CD4-positive, alpha-beta T cell treated with Interleukin-2 at 100 ng/mL for 4 hours (primary cell): ENCODE data around the gene MMAB.
A peak's percentile ranks its signal among the peaks of the same experiment; 100 is the strongest.

Experiments
- DNase-seq: peaks from one replicate; pipeline ENCODE4 v3.0.0-alpha.2; 2020; ENCODE audit warnings: low spot score

Gene MMAB

DNA sequence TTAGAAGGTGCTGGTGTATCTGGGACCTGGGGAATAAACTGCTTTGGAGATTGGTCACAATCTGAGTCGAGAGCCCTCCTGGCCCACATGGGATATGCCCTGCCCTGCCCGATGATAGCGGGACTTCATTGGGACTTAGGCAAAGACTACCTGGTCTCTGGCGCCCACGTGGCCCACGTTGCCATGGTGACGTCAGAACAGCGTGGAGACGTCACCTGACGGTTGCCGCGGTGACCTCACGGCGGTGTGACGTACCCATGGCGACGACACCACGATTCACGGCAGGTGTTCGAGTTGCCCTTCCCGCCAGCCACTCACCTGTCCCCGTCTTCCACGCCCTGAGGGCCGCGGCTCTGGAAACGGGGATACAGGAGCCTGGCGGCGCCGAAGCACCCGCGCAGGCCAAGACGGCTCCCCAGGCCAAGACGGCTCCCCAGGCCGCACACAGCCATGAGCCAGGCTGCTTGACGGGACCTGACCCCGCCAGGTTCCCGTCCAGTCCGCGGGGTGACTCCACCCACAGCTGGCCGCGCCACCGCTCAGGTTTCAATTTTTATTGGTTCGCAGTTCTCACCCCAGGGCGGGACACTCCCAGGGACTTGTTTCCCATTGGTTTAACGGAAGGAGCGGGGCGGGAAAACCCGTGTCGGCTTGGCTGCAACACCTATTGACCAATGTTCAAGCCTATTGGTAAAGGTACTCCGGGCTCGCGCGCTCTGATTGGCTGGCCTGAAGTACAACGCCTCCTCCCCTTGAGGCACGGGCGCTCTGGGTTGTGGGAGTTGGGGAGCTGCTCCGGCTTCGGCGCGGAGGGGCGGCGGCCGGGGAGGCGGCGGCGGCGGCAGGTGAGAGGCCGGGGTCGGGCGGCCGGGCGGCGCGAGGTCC is at the start of gene MMAB, which contains the start of gene MVK:
Gene MMAB (minus strand): TSS at position 476 of the 885 bp plus-strand sequence. CDS start 24 bp downstream, at position 452.
Gene MVK (plus strand): TSS at position 766 of the 885 bp plus-strand sequence. CDS start 1,029 bp downstream, outside the sequence.
- DNase-seq, result peak; percentile 100

DNA sequence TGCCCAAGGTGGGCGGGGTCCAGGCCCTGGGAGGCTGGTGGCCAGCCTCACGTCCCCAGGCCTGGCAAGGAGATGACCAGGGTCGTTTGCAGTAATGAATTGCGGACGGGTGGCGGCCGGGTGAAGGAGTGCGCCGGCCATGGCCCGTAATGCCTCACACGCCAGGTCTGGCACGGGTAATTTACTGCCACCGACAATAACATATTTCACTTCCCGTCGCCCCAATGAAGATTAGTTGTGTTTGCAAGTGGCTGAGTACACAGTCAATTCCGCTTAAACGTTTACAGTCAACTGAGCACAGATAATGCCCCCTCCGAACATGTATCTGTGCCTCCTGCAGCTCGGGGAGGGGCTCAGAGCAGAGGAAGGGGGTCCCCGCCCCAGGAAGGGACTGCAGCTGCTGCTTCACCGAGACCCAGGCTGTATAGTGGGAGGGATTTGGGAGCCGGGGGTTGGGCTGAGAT is 48.6 kb upstream of the MMAB start:
- no peak for DNase-seq

DNA sequence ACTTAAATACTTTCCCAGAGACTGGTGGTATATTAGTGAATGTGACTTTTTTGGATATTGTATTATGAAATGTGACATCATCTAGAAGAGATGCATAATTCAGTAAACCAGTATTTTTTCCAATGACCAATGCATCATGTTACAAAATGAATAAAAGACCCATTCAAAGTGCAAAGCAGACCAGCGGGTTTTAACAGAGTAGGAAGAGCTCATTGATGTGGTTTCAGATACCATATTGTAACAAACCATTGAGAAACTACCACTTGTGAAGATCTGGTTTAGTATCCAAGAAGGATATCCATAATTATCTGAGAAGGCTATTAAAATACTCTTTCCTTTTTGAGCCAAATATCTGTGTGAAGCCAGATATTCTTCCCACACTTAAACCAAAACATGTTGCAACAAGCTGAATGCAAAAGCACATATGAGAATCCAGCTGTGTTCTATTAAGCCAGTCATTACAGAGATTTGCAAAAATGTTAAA is 47.9 kb upstream of the MMAB start:
- DNase-seq, result no peak

DNA sequence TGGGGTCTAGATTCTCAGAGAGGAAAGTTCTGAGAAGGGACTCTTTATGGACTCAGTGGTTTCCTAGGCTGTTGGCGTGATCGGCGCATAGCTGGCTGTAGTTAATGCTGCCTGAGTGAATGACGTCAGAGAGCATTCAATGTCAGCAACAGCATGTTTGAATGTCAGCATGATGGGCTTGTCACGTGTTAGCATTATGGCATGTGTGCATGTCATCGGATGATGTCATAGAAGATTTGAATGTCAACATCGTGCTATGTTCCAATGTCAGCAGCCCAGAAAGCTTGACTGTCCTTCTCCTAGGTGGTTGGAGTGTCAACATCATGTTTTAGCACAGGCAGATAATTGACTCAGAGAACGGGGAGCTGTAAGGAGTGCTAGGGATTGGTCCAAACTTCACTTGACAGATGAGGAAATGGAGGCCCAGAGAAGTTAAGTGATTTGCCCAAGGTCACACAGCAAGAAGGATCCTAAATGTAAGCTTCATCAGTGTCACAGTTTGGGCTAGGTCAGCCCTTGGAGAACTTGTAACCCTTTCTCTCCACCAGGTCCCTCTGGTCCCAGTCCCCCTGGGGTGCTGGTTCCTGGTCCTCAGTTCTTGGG is 45.8 kb upstream of the MMAB start:
- no peak for DNase-seq

DNA sequence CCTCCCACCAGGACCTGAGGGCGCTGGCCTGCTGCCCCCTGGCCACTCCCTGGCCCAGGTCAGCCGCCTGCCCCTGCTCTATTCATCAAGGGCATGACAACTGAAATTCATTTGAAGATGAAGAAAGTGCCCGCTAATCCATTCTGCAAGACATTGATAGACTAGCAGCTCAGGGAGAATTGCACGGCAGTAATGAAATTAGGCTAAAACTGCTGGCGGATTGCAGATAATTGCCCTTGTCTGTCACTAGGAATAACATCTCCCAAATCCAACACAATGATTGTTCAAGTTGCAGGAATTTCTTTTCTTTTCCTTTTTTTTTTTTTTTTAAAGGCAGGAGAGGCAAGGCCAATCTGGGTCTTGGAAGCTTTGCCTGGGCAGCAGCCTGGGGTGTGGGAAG is 44.8 kb upstream of the MMAB start:
- DNase-seq, result no peak

DNA sequence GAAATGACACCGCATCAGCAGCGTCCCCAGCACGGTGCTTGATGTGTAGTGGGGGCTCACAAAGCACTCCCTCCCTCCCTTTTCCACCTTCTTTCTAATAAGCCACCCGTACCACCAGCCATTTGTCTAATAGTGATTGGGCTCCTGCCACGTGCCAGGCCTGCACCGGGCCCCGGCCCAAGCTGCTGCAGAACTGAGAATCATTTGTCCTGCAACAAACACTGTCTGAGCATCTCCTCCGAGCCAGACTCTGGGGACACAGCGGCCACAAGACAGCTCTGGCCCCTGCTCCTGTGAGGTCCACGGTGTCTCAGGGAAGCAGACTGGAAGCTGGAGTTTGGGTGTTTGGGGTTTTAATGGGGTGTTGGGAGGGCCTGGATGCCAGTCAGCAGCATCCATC is 44.2 kb upstream of the MMAB start:
- DNase-seq, result no peak

DNA sequence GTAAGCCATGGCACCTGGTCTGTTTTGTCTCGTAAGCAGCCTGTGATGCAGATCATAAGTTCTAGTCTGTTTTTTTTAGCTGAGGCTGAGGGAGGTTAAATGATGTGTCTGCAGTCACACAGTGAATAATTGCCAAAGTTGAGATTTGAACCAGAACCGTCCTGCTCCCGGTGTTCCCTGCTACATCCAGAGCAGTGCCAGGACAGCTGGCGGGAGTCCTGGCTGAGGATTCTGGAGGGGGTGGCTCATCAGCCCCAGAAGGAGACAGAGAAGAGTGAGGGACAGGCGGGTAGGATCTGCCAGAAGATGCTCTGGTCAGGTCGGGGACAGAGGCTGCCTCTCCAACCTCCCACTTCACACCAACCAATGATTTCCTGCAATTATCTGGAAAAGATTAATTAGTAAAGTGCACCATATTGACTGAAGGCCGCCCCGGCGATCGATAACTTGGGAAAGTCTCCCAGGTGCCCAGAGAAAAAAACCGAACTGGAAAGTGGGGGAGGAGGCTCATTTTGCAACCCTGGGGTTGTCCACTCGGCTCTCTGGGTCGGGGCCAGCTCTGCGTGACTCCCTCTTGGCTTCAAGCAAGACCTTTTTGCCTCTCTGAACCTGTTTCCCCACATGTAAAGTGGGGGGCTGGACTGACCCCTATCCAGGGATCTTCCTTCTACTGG is 42.4 kb upstream of the MMAB start:
- no peak for DNase-seq

DNA sequence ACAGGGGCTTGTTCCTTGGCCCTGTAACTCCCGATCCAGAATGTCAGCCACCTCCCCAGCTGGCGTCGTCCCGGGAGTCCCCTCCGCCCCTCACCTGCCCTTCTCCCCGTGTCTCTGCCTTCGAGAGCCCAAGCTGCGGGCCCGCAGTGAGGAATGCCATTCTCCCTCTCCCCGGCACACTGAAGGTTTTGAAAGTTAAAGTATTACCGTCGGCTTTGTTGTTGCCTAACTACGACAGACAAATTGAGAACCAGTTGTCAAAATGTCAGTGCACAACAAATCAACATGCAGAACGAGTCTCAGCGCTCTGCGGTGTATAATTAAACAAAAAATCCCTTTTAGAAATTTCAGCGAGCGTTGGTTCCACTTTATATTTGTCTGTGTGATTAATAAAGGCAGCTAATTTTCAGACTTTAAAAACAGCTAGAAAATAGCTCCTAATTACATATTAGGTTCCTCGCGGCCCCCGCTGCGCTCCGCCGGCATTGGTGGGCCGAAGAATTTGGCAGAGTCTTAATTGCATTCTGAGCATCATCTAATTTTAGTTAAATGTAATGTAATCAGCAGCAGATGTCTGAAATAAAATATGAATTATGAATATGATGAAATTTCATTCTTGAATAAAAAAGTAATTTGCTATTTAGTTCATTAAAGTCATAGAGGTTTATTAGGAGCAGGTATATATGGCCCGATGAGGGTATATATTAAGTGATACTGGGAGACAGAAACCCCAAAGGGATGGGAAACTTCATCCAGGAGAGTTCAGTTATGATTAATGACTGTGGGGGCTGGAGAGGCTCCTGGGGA is 40.5 kb upstream of the MMAB start:
- DNase-seq, result no peak

DNA sequence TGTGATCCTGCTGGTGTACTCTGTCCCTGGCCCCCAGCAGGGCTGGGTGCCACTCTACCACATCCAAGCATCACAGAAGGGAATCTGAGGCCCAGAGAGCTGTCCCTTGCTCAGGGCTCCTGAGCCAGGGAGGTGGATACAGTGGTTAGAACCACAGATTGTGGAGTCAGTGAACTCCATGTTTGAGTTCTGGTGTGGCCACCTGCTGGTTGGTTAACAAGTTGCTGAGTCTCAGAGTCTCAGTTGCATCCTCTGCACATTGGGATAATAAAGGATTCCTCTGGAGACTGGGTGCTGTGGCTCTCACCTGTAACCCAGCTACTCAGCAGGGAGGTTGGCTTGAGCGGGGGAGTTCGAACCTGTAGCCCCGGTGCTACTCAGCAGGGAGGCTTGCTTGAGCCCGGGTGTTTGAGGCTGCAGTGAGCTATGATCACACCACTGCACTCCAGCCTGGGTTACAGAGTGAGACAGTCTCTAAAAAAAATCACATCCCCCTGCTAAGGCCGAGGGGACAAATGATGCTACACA is 39.7 kb upstream of the MMAB start:
- no peak for DNase-seq

DNA sequence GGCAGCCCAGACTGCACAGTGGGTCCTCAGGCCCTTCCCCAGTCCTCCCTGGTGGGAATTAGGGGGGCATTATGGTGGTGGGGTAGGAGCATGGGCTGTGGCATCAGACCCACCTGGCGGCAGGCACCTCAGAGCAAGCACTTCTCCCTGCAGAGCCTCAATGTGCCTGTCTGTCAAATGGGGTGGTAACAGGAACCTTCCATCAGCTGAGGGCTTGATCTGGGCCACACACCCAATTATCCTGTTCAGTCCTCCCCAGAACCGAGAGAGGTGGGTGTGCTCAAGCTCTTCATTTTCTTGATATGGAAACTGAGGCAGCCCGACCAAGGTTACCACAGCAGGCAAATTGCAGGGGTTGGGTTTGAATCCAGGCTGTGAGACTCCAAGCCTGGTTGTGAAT is 38.7 kb upstream of the MMAB start:
- DNase-seq, result no peak

DNA sequence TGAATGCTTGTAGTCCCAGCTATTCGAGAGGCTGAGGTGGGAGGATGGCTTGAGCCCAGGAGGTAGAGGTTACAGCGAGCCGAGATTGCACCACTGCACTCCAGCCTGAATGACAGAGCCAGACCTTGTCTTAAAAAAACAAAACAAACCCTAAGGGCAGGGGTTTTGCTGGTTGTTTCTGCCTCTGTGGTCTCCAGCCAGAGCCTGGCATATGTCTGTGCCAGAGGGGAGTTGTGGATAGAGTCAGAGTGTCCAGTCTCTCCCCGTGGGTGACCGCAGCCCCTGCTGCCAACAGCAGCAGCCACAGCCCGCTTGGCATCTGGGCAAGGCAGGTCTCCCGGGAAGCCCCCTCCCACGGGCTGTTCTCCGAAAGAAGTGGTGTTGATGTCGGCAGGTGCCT is 37.9 kb upstream of the MMAB start:
- DNase-seq, result no peak

DNA sequence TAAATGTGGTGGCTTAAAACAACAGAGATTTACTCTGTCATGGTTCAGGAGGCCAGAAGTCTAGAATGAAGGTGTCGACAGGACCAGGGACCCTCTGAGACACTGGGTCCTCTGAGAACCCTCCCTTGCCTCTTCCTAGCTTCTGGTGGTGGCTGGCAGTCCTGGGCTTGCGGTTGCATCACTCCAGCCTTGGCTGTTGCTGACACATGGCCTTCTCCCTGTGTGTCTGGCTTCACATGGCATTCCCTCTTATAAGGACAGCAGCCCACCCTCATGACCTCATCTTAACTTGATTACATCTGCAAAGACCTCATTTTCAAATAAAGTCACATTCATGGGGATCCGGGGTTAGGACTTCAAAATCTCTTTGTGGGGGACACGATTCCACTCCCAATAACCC is 37.2 kb upstream of the MMAB start:
- no peak for DNase-seq

DNA sequence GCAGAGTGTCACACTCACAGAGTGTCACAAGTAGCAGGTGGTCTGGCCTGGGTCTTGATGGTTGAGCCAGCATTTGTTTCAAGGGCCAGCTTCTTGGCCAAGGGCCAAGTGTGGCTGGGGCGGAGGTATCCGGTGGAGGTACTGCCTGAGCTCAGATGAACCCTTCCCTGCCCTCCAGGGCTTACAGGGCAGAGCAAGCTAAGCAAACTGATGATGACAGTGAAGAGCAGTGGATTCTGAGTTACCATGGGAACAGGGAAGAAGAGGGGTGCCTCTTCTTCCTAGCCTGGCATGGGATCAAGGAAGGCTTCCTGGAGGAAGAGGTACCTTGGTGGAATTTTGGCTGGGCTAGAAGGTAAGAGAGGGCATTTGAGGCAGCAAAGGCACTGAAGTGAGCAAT is 36.0 kb upstream of the MMAB start:
- no peak for DNase-seq

DNA sequence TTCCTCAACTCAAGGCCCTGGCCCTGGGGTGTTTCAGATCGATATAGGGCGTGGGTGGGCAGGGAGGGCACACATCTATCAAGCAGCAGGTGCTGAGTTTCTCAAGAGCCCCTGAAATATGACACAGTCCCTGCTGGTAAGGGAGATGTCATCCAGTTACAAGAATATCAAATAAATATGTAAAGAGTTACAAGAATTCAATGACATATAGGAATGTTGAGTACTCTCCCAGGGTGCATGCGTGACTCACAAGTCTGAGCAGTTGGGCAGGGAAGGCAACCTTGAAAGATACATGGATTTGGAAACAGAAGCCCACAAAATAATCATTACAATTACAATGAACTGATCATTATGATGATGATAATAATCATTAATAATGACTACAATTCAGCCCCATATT is 35.5 kb upstream of the MMAB start:
- no peak for DNase-seq

DNA sequence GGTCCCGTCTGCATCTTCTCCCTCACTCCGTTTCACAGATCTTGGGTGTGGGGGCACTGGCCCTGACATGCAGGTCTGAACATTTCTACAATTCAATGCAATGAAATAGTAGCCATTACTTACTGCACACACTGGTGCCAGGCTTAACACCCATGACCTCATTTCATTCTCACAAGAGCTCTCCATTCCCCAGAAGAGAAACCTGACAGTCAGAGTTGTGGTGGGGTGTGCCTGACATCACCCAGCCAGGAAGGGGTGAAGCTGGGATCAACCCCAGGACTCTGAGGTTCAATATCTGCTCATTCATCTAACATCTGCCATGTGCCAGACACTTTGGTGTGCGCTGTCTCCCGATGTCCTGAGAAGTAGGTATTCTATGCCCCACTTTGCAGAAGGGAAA is 35.0 kb upstream of the MMAB start:
- no peak for DNase-seq

DNA sequence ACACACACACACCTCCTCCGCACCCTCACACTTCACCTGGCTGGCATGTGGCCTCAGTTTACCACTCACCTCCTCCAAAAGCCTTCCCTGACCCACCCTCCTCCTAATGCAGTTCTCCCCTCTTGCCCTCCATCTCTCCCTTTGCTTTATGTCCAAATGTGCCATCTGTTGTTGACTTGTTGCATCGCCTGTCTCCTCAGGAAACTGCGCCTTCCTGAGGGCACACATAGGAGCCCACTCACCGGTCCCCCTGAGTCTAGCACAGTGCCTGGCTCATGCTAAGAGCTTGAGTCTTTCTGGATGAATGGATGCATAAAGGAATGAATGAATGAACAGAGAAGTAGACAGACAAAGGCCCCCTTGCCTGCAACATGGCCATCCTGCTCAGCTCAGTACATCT is 34.3 kb upstream of the MMAB start:
- DNase-seq, result no peak

DNA sequence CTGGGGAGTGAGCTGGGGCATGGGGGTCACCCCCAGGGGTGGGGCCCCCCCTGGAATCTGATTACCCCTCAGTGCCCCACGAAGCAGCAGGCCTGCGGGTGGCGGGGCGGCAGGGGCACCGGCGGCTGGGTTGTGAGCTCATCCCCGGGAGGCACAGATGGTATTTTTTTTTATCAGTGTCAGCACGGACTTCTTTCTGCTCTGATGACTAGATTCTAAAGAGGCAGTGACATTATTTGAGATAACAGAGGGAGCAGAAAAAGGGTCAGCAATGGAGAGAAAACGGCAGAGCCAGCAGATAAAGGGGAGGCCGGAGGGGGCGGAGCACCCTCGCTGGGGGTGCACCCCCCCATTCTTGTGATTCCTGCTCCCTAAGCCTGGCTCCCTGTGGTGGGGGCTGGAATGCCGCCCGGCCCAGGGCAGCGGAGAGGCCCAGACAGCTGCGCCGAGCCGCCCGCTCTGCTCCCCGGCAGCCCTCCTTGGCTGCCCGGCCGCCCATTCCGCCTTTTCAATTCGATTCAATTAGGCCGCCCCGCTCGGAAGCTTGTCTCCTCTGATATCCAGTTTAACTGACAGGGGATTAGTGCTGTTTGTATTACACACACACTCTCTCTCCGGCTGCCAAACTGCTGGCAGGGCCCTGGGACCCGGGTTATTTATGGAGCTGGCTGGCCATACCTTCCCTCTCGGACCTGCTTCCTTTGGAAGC is 33.2 kb upstream of the MMAB start:
- no peak for DNase-seq

DNA sequence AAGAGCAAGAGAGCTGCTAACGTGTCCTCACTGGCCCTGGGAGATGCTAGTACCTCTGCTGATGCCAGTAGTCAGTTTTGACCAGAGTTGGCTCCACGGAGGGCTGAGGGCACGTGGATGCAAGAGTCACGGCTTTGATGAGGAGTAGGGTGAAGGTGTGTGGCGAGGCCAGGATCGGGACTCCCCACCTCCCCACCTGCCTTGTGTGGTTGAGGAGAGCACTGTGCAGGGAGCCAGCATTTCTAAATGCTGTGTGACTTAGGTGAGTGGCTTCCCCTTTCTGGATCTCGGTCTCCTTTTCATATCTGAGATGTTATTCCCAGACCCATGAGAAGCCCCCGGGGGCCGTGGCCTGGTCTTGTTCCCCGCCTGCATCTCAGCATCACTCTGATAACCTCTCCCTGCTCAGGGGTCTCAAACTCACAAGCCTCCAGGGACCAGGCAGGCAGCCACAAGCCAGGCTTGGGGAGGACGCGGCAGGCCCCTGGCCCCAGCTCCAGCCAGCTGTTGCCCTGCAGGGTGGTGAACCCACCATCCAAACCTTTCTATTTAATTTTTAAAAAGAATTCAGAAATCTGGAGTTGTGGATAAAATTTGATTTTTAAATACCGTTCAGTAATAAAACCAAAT is 32.4 kb upstream of the MMAB start:
- no peak for DNase-seq

DNA sequence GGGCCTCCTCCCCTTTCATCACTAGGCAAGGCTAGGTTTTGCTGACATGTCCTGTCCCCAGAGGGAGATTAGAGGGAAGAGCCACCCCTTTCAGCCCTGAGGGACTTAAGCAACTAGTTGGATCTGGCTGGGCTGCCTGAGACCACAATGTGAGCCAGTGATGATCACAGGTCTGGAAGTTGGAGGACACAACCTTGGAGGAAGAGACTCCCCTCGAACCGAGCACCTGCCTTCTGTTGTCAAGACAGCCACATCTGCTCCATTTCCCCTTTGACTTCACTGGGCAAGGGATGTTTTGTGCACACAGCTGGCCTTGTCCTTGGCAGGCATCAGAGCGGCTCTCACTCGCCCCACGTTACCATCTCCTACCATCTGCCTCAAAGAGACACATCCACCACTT is 31.7 kb upstream of the MMAB start:
- no peak for DNase-seq

DNA sequence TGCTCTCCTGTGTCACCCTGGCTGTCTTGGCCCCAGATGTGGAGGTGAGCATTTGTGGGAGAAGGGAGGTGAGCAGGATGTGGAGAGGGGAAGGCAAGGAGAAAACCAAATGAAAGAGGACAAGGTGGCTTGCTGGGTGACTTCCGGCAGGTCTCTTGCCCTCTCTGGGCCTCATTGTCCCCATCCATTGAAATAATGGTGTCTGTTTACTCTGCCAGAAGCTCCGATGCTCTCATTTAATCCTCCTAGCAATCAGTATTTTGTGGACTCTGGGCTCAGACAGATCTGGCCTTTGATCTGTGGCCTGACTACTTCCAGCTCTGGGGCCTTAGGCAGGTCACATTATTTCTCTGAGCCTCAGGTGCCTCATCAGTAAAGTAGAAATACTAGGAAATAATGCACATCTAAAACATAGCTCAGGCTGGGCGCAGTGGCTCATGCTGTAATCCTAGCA is 30.9 kb upstream of the MMAB start:
- no peak for DNase-seq
